AG04450 (cell line): ENCODE measurements around the gene CHRNA7. TPM values are rescaled to one million over a fixed set of nuclear protein-coding genes. Genes with fewer than 3 reads are reported as not detected.

Experiments
- CTCF ChIA-PET: fragments of 300-600, 350-600 bp; formaldehyde crosslinking; extraction: SDS; loops from one replicate; lab custom pipeline; 2022; ENCODE audit warnings: antibody characterized with exemption, inconsistent platforms; lab: Charles Lee
- POLR2A ChIA-PET: fragments of 350-600 bp; formaldehyde crosslinking; extraction: SDS; loops from one replicate; lab custom pipeline; 2021; ENCODE audit warnings: antibody characterized with exemption, inconsistent platforms; lab: Yijun Ruan, JAX
- DNase-seq: peaks from one replicate; pipeline ENCODE4 v3.0.0-alpha.2; 2011; ENCODE audit warnings: low read depth, low spot score
- H3K27ac ChIP-seq: one replicate; pipeline ENCODE4 v1.5.1; 2012; ENCODE audit warnings: low read depth, low read length, control low read depth
- H3K27me3 ChIP-seq: one replicate; pipeline ENCODE4 v1.6.0; 2012; ENCODE audit warnings: low read length; ENCODE audit not compliant: control insufficient read depth, insufficient read depth
- H3K4me3 ChIP-seq: 2 replicates; pipeline ENCODE4 v1.5.1; 2011; ENCODE audit warnings: mild to moderate bottlenecking, low read depth, low read length, control low read depth
- H3K9me3 ChIP-seq: 2 replicates; pipeline ENCODE4 v1.5.1; 2012; ENCODE audit warnings: low read length; ENCODE audit not compliant: control insufficient read depth, insufficient read depth
- CTCF ChIP-seq: IDR thresholded peaks from 2 replicates; pipeline ENCODE4 v1.5.1; 2011; ENCODE audit warnings: low read depth, low read length, control low read depth, inconsistent platforms
- polyA minus RNA-seq: library from RNA; depleted of rRNA, polyadenylated mRNA; stranded (reverse); fragments of >200 nt; gene quantifications from 2 replicates; pipeline ENCODE4 v1.2.3, GENCODE V29; 2011; rRNA and poly(A)+ RNA removed
- polyA plus RNA-seq: library from polyadenylated mRNA; depleted of rRNA; stranded (reverse); fragments of >200 nt; gene quantifications from 2 replicates; pipeline ENCODE4 v1.2.3, GENCODE V29; 2011; rRNA removed

Gene CHRNA7
- 0.04 and 0.27 TPM in 2 replicates for polyA plus RNA-seq
- polyA minus RNA-seq, result 0.22 and 0.97 TPM in 2 replicates

DNA sequence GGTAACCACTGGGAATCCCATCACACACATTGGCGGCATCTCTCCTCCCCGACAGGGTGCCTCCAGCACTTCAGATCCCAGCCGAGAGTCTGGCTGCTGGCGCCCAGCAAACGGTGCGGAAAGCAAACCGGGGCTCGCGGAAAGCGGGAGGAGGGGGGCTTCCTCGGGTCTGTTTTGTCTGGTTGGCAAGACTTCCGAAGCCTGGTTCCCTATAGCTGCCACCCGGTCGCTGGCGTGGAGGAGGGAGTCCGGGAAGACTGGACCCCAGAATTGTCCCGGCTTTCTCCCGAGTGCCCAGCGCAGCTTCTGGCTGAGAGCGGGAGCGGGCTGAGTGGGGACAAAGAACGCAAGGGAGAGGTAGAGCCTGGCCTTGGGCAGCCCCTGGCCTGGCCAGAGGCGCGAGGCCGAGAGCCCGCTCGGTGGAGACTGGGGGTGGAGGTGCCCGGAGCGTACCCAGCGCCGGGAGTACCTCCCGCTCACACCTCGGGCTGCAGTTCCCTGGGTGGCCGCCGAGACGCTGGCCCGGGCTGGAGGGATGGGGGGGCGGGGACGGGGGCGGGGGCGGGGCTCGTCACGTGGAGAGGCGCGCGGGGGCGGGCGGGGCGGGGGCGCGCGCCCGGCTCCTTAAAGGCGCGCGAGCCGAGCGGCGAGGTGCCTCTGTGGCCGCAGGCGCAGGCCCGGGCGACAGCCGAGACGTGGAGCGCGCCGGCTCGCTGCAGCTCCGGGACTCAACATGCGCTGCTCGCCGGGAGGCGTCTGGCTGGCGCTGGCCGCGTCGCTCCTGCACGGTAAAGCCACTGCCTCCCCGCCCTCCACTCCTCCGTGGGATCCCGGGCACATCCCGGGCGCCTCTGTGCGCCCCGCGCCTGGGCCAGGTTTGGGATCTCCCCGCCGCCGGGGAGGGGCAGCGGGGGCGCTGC lies at the start of gene CHRNA7:
Gene CHRNA7, plus strand, starts transcription at position 654 of the 920 bp plus-strand sequence. Its CDS starts 80 bp downstream, at position 734.
- TF ChIP-seq CTCF, result no peak; the same call in 1 of the 2 replicates
- H3K9me3 ChIP-seq, result no peaks in the 10 kb centered on the region; the same call in 1 of the 2 replicates
- no peak for DNase-seq
- CTCF ChIA-PET, result interaction anchor here (0.6 kb wide), 1 partner anchor 1193 kb away, joined by 11 read pairs; no protein-coding TSS in a partner anchor
- H3K4me3 ChIP-seq, result peak within 1 kb of the TSS; percentile 52
- peaks cover 19% of the 10 kb centered on the region for H3K27me3 ChIP-seq
- no peak within 1 kb of the TSS for H3K27ac ChIP-seq
- POLR2A ChIA-PET, result no interaction called here

DNA sequence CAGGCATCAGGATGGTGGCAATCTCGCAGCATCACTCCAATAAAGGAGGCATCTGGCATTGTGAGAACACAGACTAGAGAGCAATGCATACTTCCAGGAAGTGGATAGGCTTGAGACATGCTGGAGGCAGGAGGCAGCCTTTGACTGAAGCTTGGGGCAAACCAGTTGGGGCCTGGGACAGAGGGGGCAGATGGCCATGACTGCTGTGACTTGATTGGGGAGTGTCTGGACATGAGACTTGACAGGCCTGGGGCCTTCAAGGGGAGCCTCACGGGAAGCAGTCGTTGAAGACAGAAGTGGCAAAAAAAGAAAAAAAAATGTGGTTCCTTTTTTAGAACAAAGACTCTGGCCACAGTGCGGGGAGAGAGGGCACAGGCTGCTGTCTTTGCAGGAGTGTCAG lies 44.7 kb upstream of the CHRNA7 start:
- no peak for DNase-seq
- ChIA-PET CTCF (interaction anchor here (2.3 kb wide), 1 partner anchor 8 kb away, joined by 10 read pairs; no protein-coding TSS in a partner anchor), POLR2A (no interaction called here)
- H3K27ac ChIP-seq, result no peak overlapping the region
- H3K27me3 ChIP-seq, result no peaks in the 10 kb centered on the region
- no peak overlapping the region for H3K4me3 ChIP-seq
- no peaks in the 10 kb centered on the region for H3K9me3 ChIP-seq
- TF ChIP-seq CTCF, result no peak

GRCh38 chr15:31993062-31993461 lies 37.3 kb upstream of the CHRNA7 start:
- no peak for DNase-seq
- Histone ChIP-seq H3K27me3 (no peaks in the 10 kb centered on the region), H3K27ac (no peak overlapping the region), H3K9me3 (no peaks in the 10 kb centered on the region), H3K4me3 (no peak overlapping the region)
- ChIA-PET CTCF (interaction anchor here (1.6 kb wide), 1 partner anchor 15 kb away, joined by 6 read pairs; no protein-coding TSS in a partner anchor), POLR2A (no interaction called here)
- no peak for TF ChIP-seq CTCF

DNA sequence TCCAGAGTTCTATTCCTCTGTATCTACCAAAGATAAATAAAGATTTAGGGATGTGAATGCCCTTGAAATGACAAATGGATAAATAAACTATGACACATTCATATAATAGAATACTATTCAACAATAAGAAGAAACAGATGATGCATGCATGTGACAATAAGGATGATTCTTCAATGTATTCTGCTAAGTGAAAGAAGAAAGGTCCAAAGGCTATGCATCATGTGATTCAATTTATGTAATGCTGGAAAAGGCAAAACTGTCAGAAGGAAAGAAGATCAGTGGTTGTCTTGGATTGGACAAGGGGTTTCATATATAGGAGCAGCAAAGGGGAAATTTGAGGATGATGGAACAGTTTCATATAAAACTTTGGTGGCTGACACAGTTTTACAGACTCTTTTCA lies 32.6 kb upstream of the CHRNA7 start:
- ChIA-PET POLR2A (no interaction called here), CTCF (no interaction called here)
- TF ChIP-seq CTCF, result no peak
- Histone ChIP-seq H3K27ac (no peak overlapping the region), H3K9me3 (no peaks in the 10 kb centered on the region), H3K27me3 (no peaks in the 10 kb centered on the region), H3K4me3 (no peak overlapping the region)
- DNase-seq, result no peak

DNA sequence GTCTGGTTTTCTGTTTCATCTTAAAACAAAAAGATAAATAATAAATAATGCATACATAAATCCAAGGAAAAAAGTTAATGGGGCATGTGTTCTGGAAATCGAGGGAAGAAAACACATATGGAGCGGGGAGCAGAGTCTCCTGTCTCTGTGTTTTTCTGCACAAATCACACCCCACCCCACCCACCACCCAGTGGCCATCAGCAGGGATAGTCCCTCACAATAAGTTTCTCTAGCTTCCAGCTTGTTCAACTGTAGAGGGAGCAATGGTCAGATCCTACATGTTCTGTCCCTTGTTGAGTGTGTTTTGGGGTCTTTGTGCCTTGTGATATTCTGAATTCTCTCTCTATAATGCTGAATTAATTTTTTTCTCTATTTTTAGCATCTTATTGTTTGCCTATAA lies 26.8 kb upstream of the CHRNA7 start:
- DNase-seq, result no peak
- CTCF ChIA-PET, result no interaction called here
- Histone ChIP-seq H3K27me3 (no peaks in the 10 kb centered on the region), H3K9me3 (no peaks in the 10 kb centered on the region), H3K4me3 (no peak overlapping the region), H3K27ac (no peak overlapping the region)
- no peak for TF ChIP-seq CTCF
- POLR2A ChIA-PET, result no interaction called here
